HepG2 (cell line): Measurements from ENCODE around the gene NEUROD1. TPM values are rescaled to one million over a fixed set of nuclear protein-coding genes. Genes with fewer than 3 reads are reported as not detected.

Source experiments
- ATAC-seq: fragments of 200-7000 bp; cut with Tn5 transposase; 3 replicates; pipeline ENCODE4 v1.9.1; 2020; ENCODE audit warnings: mild to moderate bottlenecking, moderate library complexity
- BruUV-seq: library from RNA; stranded (reverse); fragments of 400-500 nt; replicated peaks from 2 replicates; lab custom pipeline; 2021; lab: Mats Ljungman, UMichigan
- CTCF ChIA-PET: fragments of 300-600 bp; formaldehyde crosslinking; extraction: SDS; loops from one replicate; lab custom pipeline; 2021; ENCODE audit warnings: low total read pairs, inconsistent platforms, low intra/inter-chr PET ratio; lab: Yijun Ruan, JAX
- POLR2A ChIA-PET: fragments of 350-600 bp; sonication (Branson Sonifier 250); formaldehyde crosslinking; loops from one replicate; lab custom pipeline; 2020; ENCODE audit warnings: antibody characterized with exemption, inconsistent platforms; lab: Yijun Ruan, JAX
- DNase-seq: peaks from one replicate; pipeline ENCODE4 v3.0.0-alpha.2; 2015; ENCODE audit warnings: low spot score
- FAIRE-seq: peaks from 3 replicates; lab custom pipeline; 2011; peaks lifted over from hg19 to GRCh38; lab: Jason Lieb, UNC
- H2AFZ ChIP-seq: one replicate; pipeline ENCODE4 v1.6.1; 2011; ENCODE audit warnings: low read length, inconsistent platforms
- H3K27ac ChIP-seq: fragments of 300-600 bp; 3 replicates; pipeline ENCODE4 v1.8.0; 2011; ENCODE audit warnings: mixed run types, mild to moderate bottlenecking, mixed read lengths, low read length, inconsistent platforms; ENCODE audit not compliant: insufficient read depth; ENCODE audit errors: extremely low read length
- H3K27me3 ChIP-seq, 2 experiments: fragments of 200-600 bp in 1 of 2; 2 replicates in 1 of 2; 3 replicates in 1 of 2; pipeline versions ENCODE4 v1.6.0 to v1.8.0; 2011; ENCODE audit warnings: low read length in 2 of 2, mild to moderate bottlenecking in 2 of 2, moderate library complexity in 2 of 2, inconsistent platforms in 1 of 2; ENCODE audit not compliant: insufficient read depth in 2 of 2, control insufficient read depth in 1 of 2
- H3K36me3 ChIP-seq, 2 experiments: fragments of 200-600 bp in 1 of 2; replicated peaks in 1 of 2; 2 replicates in 1 of 2; 3 replicates in 1 of 2; pipeline versions ENCODE4 v1.5.1 to v1.8.0; 2011; ENCODE audit warnings: low read length in 2 of 2, inconsistent platforms in 1 of 2; ENCODE audit not compliant: insufficient read depth in 2 of 2, control insufficient read depth in 1 of 2
- H3K4me1 ChIP-seq: 2 replicates; pipeline ENCODE4 v1.5.1; 2012; ENCODE audit warnings: low read length, inconsistent platforms; ENCODE audit not compliant: insufficient read depth
- H3K4me2 ChIP-seq: 2 replicates; pipeline ENCODE4 v1.6.0; 2011; ENCODE audit warnings: low read depth, low read length, inconsistent platforms
- H3K4me3 ChIP-seq, 3 experiments: fragments of 200-600 bp in 1 of 3; sonication (generic), shearing (Covaris generic) in 1 of 3; replicated peaks in 1 of 3; 2 replicates each; pipeline ENCODE4 v1.5.1; 2011 to 2016; ENCODE audit warnings: low read length in 3 of 3, inconsistent platforms in 2 of 3, low read depth in 2 of 3, mild to moderate bottlenecking in 2 of 3, control low read depth in 1 of 3, mixed read lengths in 1 of 3; ENCODE audit not compliant: insufficient read depth in 1 of 3
- H3K79me2 ChIP-seq: one replicate; pipeline ENCODE4 v1.6.1; 2011; ENCODE audit warnings: low read length, inconsistent platforms; ENCODE audit not compliant: insufficient read depth
- H3K9ac ChIP-seq: 2 replicates; pipeline ENCODE4 v1.6.0; 2011; ENCODE audit warnings: mild to moderate bottlenecking, low read depth, low read length, inconsistent platforms; ENCODE audit not compliant: insufficient read depth
- H3K9me3 ChIP-seq: 2 replicates; pipeline ENCODE4 v1.5.1; 2012; ENCODE audit warnings: mild to moderate bottlenecking, low read length
- H4K20me1 ChIP-seq: 2 replicates; pipeline ENCODE4 v1.6.0; 2011; ENCODE audit warnings: inconsistent platforms, mild to moderate bottlenecking, low read length, moderate library complexity; ENCODE audit not compliant: insufficient read depth
- BCL3 ChIP-seq: sonication (generic); formaldehyde crosslinking; IDR thresholded peaks from 2 replicates; pipeline ENCODE4 v1.5.1; 2020; ENCODE audit warnings: mild to moderate bottlenecking, missing genetic modification reagents, moderate library complexity
- CC2D1A ChIP-seq: sonication (generic); formaldehyde crosslinking; IDR thresholded peaks from 2 replicates; pipeline ENCODE4 v1.8.1; 2023; ENCODE audit warnings: mild to moderate bottlenecking, missing genetic modification reagents
- HIC2 ChIP-seq: sonication (generic); formaldehyde crosslinking; IDR thresholded peaks from 2 replicates; pipeline ENCODE4 v1.9.0; 2022; ENCODE audit warnings: low read depth, missing genetic modification reagents
- IKZF5 ChIP-seq: IDR thresholded peaks from 2 replicates; pipeline ENCODE4 v1.6.1; 2018; ENCODE audit warnings: missing genetic modification reagents, mild to moderate bottlenecking, missing compliant biosample characterization
- IRF9 ChIP-seq: sonication (generic); formaldehyde crosslinking; IDR thresholded peaks from 2 replicates; pipeline ENCODE4 v1.8.0; 2022; ENCODE audit warnings: missing genetic modification reagents, mild to moderate bottlenecking, borderline replicate concordance
- NFRKB ChIP-seq: fragments of 450-650 bp; IDR thresholded peaks from 2 replicates; pipeline ENCODE4 v1.6.1; 2017
- NR2F2 ChIP-seq: IDR thresholded peaks from 2 replicates; pipeline ENCODE4 v1.6.1; 2012; ENCODE audit warnings: low read depth, inconsistent platforms, borderline replicate concordance
- NR3C1 ChIP-seq: sonication (generic); formaldehyde crosslinking; IDR thresholded peaks from 2 replicates; pipeline ENCODE4 v1.4.0; 2020; ENCODE audit warnings: missing genetic modification reagents
- RFXAP ChIP-seq: sonication (generic); formaldehyde crosslinking; IDR thresholded peaks from 2 replicates; pipeline ENCODE4 v1.4.0; 2020; ENCODE audit warnings: missing genetic modification reagents, borderline replicate concordance
- SAFB2 ChIP-seq: sonication (generic); formaldehyde crosslinking; IDR thresholded peaks from 2 replicates; pipeline ENCODE4 v1.5.1; 2020; ENCODE audit warnings: missing genetic modification reagents, low read depth, mild to moderate bottlenecking, borderline replicate concordance
- YEATS4 ChIP-seq: sonication (generic); formaldehyde crosslinking; IDR thresholded peaks from 2 replicates; pipeline ENCODE4 v1.4.0; 2020; ENCODE audit warnings: missing genetic modification reagents, borderline replicate concordance
- ZBTB26 ChIP-seq: IDR thresholded peaks from 2 replicates; pipeline ENCODE4 v1.6.1; 2016; ENCODE audit warnings: missing compliant biosample characterization, missing genetic modification reagents, borderline replicate concordance
- ZFP82 ChIP-seq: sonication (generic); formaldehyde crosslinking; IDR thresholded peaks from 2 replicates; pipeline ENCODE4 v1.5.1; 2020; ENCODE audit warnings: mild to moderate bottlenecking, missing genetic modification reagents, borderline replicate concordance
- ZNF136 ChIP-seq: sonication (generic); formaldehyde crosslinking; IDR thresholded peaks from 2 replicates; pipeline ENCODE4 v1.8.1; 2022; ENCODE audit warnings: low read depth, mild to moderate bottlenecking, moderate library complexity, missing genetic modification reagents
- ZNF264 ChIP-seq: sonication (generic); formaldehyde crosslinking; IDR thresholded peaks from 2 replicates; pipeline ENCODE4 v1.4.0; 2020; ENCODE audit warnings: missing genetic modification reagents
- ZNF496 ChIP-seq: sonication (generic); formaldehyde crosslinking; IDR thresholded peaks from 2 replicates; pipeline ENCODE4 v1.8.1; 2023; ENCODE audit warnings: mild to moderate bottlenecking, moderate library complexity, missing genetic modification reagents; ENCODE audit not compliant: insufficient replicate concordance
- ZNF580 ChIP-seq: IDR thresholded peaks from 2 replicates; pipeline ENCODE4 v1.6.1; 2016; ENCODE audit warnings: low read depth, borderline replicate concordance
- WGBS: methylation state at CpG from one replicate; pipeline ENCODE4 v1.1.6; 2017; ENCODE audit warnings: low lambda C conversion rate; 5-methylcytosine and 5-hydroxymethylcytosine counted together
- in situ Hi-C: cut with HindIII; loops from 2 replicates; pipeline ENCODE4 v1.10.0; 2017; ENCODE audit warnings: low pct_unique_long_range_greater_than_20kb; ENCODE audit not compliant: extremely low pct_ligation_motif_present
- intact Hi-C: fragments of 100-400 bp; cut with micrococcal nuclease; formaldehyde crosslinking; loops from one replicate; pipeline ENCODE4 v1.10.0; 2022; ENCODE audit not compliant: unreplicated experiment
- polyA plus RNA-seq, 8 experiments: library from polyadenylated mRNA; depleted of rRNA in 3 of 8; stranded (reverse) in 7 of 8; unstranded in 1 of 8; fragments of >200 nt; fragmentation: Illumina TruSeq in 4 of 8; extraction: Trizol in 4 of 8; gene quantifications; 2 replicates each; pipeline versions ENCODE4 v1.2.1 to v1.2.3, GENCODE V29; 2011 to 2016; ENCODE audit warnings: low read depth in 4 of 8, missing spikeins in 1 of 8, mixed read lengths in 1 of 8; ENCODE audit not compliant: insufficient read depth in 1 of 8
- total RNA-seq, 5 experiments: library from RNA; depleted of rRNA; stranded (reverse); fragments of >200 nt; fragmentation: Illumina TruSeq; extraction: Trizol; gene quantifications; 2 replicates each; pipeline ENCODE4 v1.2.3, GENCODE V29; 2016; ENCODE audit warnings: low read depth in 1 of 5

Gene NEUROD1
- total and polyA plus RNA-seq, 2 of the 13 experiments (the other 11 are each of a cell fraction or from before 2014, with no cell fraction given), result not detected

- 51% methylated on average over 34 of the region's 38 CpGs for WGBS
- no peak for ATAC-seq
- in situ Hi-C loops (no loop called here), intact Hi-C loops (no loop called here)
- BruUV-seq, result no TSS peak
- no peaks in the 10 kb centered on the region for H3K36me3 ChIP-seq
- no peak overlapping the region for H3K4me2 ChIP-seq
- H3K9me3 ChIP-seq, result no peaks in the 10 kb centered on the region
- no peaks in the 10 kb centered on the region for H3K4me1 ChIP-seq
- H3K4me3 ChIP-seq, result no peak overlapping the region
- CTCF ChIA-PET, result no interaction called here
- H4K20me1 ChIP-seq, result no peaks in the 10 kb centered on the region; the same call in 1 of the 2 replicates
- DNase-seq, result no peak
- no peak overlapping the region for H3K9ac ChIP-seq
- H2AFZ ChIP-seq, result no peak overlapping the region
- POLR2A ChIA-PET, result no interaction called here
- FAIRE-seq, result no peak
- H3K79me2 ChIP-seq, result no peaks in the 10 kb centered on the region
- H3K27ac ChIP-seq, result no peak overlapping the region
- peaks cover 9 to 54% of the 10 kb centered on the region in 2 experiments for H3K27me3 ChIP-seq
- no peak for TF ChIP-seq RFXAP
- no peak for TF ChIP-seq NFRKB
- TF ChIP-seq HIC2 (CRISPR knock-in tag), result no peak
- no peak for TF ChIP-seq ZNF136 (CRISPR knock-in tag)
- no peak for TF ChIP-seq IKZF5 (CRISPR knock-in tag)
- TF ChIP-seq IRF9 (CRISPR knock-in tag), result no peak
- no peak for TF ChIP-seq ZBTB26
- TF ChIP-seq NR2F2, result no peak
- no peak for TF ChIP-seq ZNF580 (CRISPR knock-in tag)
- no peak for TF ChIP-seq ZNF496
- TF ChIP-seq YEATS4 (CRISPR knock-in tag), result no peak
- no peak for TF ChIP-seq NR3C1 (CRISPR knock-in tag)
- TF ChIP-seq ZNF264, result no peak
- no peak for TF ChIP-seq ZFP82
- no peak for TF ChIP-seq BCL3 (CRISPR knock-in tag)
- TF ChIP-seq SAFB2, result no peak
- no peak for TF ChIP-seq CC2D1A
Observed at GRCh38 chr2:181680937-181681811, 857 bp upstream of the NEUROD1 start.
